ENCODE measurements around the gene OPN5.

The OPN5 gene

GRCh38 chr6:47859175-47859574, 77.3 kb downstream of the OPN5 start:
- no peak for DNase-seq (ENCODE audit: low read depth in 3 of 3)

- DNase-seq (ENCODE audit: low read depth in 3 of 3), result no peak
Observed at GRCh38 chr6:47862731-47863130, 80.9 kb downstream of the OPN5 start.

- DNase-seq (ENCODE audit: low read depth in 3 of 3), result no peak
Observed at GRCh38 chr6:47865206-47865605, 83.4 kb downstream of the OPN5 start.

GRCh38 chr6:47875593-47875992, 93.8 kb downstream of the OPN5 start:
- no peak for DNase-seq (ENCODE audit: low read depth in 3 of 3)
